DMS 273 (cell line): Measurements from ENCODE around the gene NDE1.
A peak's percentile ranks its signal among the peaks of the same experiment; 100 is the strongest.

Source experiments
- DNase-seq: peaks from one replicate; lab custom pipeline; 2025; ENCODE audit not compliant: unreplicated experiment; lab: John Stamatoyannopoulos, UW

Gene NDE1

GRCh38 chr16:15765116-15765515 is 115.1 kb downstream of the NDE1 start:
- DNase-seq = no peak

GRCh38 chr16:15765880-15766279 is 115.8 kb downstream of the NDE1 start:
- peak; percentile 56 for DNase-seq

DNA sequence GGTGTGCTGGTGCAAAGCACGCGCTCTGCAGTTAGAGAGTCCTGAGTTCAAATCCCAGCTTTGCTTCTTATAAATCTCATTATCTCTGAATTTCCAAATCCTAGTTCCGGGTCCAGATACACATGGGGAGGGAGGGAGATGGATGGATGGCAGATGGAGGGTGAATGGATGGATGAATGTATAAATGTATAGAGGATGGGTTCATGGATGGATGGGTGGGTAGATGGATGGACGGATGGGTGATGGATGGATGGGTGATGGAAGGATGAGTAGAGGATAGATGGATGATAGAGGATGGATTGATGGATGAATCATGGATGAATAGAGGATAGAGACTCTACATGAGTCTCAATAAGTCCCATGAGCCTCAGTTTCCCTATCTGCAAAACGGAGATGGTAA is 116.9 kb downstream of the NDE1 start:
- DNase-seq = no peak

DNA sequence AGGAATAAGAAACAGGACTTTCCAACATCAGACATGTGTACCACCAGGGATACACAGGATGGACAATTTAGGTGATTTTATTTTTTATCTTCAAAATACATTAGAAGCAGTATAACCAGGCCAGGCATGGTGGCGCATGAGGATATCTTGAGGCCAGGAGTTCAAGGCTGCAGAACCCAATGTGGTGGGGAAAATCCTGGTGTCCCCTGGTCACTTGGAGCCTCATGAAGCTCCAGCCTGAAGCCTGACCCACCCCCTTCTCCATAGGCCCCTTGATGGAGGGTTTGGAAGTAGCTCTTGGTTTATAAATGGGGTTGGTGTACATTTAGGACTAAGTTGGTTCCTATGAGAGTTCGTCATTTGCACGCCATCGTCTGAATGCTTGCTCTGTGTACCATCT is 118.2 kb downstream of the NDE1 start:
- DNase-seq = no peak

DNA sequence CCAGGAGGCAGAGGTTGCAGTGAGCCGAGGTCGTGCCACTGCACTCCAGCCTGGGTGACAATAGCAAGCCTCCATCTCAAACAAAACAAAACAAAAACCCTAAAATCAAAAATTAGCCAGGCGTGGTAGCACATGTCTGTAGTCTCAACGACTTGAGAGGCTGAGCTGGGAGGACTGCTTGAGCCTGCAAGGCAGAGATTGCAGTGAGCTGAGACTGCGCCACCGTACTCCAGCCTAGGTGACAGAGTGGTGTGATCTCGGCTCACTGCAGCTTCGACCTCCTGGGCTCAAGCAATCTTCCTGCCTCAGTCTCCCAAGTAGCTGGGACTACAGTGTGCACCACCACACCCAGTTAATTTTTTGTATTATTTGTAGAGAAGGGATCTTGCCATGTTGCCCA is 119.2 kb downstream of the NDE1 start:
- no peak for DNase-seq

- no peak for DNase-seq
These were observed 120.1 kb downstream of the NDE1 start for GRCh38 chr16:15770107-15770506.

GRCh38 chr16:15770512-15770911 is 120.5 kb downstream of the NDE1 start:
- no peak for DNase-seq

GRCh38 chr16:15771694-15772093 is 121.6 kb downstream of the NDE1 start:
- DNase-seq = no peak

GRCh38 chr16:15772579-15773293 is 122.7 kb downstream of the NDE1 start:
- no peak for DNase-seq

DNA sequence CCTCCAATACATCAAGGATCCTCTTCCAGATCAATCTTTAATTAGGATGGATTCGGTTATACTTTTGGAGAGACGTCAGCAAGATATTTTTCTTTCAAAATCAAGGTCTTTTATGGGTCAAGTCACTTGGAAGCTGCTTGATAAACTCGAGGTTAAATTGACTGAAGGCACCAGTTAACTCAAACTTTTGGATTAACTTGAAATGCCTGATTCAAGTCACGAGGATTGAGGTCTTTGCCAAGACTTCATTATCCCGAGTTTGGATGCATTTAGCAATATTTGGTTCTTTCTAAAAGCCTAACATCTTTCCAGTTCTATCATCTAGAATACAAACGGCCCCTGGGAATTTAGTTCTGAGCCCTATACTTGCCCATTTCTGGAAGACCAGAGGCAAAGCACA is 123.9 kb downstream of the NDE1 start:
- no peak for DNase-seq

GRCh38 chr16:15775209-15775608 is 125.2 kb downstream of the NDE1 start:
- peak; percentile 57 for DNase-seq

GRCh38 chr16:15775663-15776304 is 125.7 kb downstream of the NDE1 start:
- DNase-seq = no peak
